Smooth muscle cell (in vitro differentiated cells): Measurements from ENCODE around the gene IQGAP2. TPM values are rescaled to one million over a fixed set of nuclear protein-coding genes. Genes with fewer than 3 reads are reported as not detected.

ENCODE experiments used
- DNase-seq: peaks from one replicate; lab custom pipeline; 2025; ENCODE audit not compliant: unreplicated experiment; lab: John Stamatoyannopoulos, UW
- H2AFZ ChIP-seq: fragments of 200-600 bp; sonication (generic); 2 replicates; pipeline ENCODE4 v1.6.0; 2016; ENCODE audit warnings: antibody characterized with exemption, low read depth, mild to moderate bottlenecking
- H3F3A ChIP-seq: fragments of 200-600 bp; sonication (generic); 2 replicates; pipeline ENCODE4 v1.6.0; 2017; ENCODE audit warnings: antibody characterized with exemption, low read depth
- H3K27ac ChIP-seq: fragments of 200-600 bp; sonication (generic); 2 replicates; pipeline ENCODE4 v1.5.1; 2016; ENCODE audit warnings: low read depth, mild to moderate bottlenecking
- H3K27me3 ChIP-seq: fragments of 200-600 bp; sonication (generic); 2 replicates; pipeline ENCODE4 v1.6.1; 2016; ENCODE audit warnings: low read depth, mild to moderate bottlenecking
- H3K36me3 ChIP-seq: fragments of 200-600 bp; sonication (generic); 2 replicates; pipeline ENCODE4 v1.5.1; 2016; ENCODE audit warnings: low read depth
- H3K4me1 ChIP-seq: fragments of 200-600 bp; sonication (generic); 2 replicates; pipeline ENCODE4 v1.5.1; 2016; ENCODE audit warnings: low read depth
- H3K4me2 ChIP-seq: fragments of 200-600 bp; sonication (generic); 2 replicates; pipeline ENCODE4 v1.6.0; 2016; ENCODE audit warnings: mild to moderate bottlenecking
- H3K4me3 ChIP-seq: fragments of 200-600 bp; sonication (generic); 2 replicates; pipeline ENCODE4 v1.5.1; 2016; ENCODE audit warnings: mild to moderate bottlenecking
- H3K79me2 ChIP-seq: fragments of 200-600 bp; sonication (generic); 2 replicates; pipeline ENCODE4 v1.6.0; 2016; ENCODE audit warnings: low read depth, mild to moderate bottlenecking
- H3K9ac ChIP-seq: fragments of 200-600 bp; sonication (generic); 2 replicates; pipeline ENCODE4 v1.6.0; 2016; ENCODE audit warnings: low read depth
- H3K9me3 ChIP-seq: fragments of 200-600 bp; sonication (generic); replicated peaks from 2 replicates; pipeline ENCODE4 v1.5.1; 2016; ENCODE audit warnings: low read depth
- H4K20me1 ChIP-seq: fragments of 200-600 bp; sonication (generic); 2 replicates; pipeline ENCODE4 v1.6.0; 2016; ENCODE audit warnings: low read depth
- WGBS: methylation state at CpG from one replicate; pipeline ENCODE4 v1.1.7; 2016; ENCODE audit warnings: low lambda C conversion rate; 5-methylcytosine and 5-hydroxymethylcytosine counted together
- polyA plus RNA-seq: library from polyadenylated mRNA; unstranded; fragments of >200 nt; fragmentation: Nextera tagmentation; extraction: Ambion mirVana; gene quantifications from 2 replicates; pipeline ENCODE4 v1.2.1, GENCODE V29; 2016
- total RNA-seq: library from RNA; depleted of rRNA; stranded (reverse); fragments of >200 nt; gene quantifications from 2 replicates; pipeline ENCODE4 v1.2.3, GENCODE V29; 2014
- TF ChIP-seq, protein P1 (sequence below): fragments of 200-600 bp; sonication (generic); IDR thresholded peaks from 2 replicates; pipeline ENCODE4 v1.5.1; 2017; ENCODE audit warnings: borderline replicate concordance, mild to moderate bottlenecking, antibody characterized with exemption; ENCODE audit not compliant: insufficient read depth, poor library complexity, severe bottlenecking

The IQGAP2 gene
- total and polyA plus RNA-seq, 2 experiments from 2014 or later = 7.3 to 16.6 TPM

DNA sequence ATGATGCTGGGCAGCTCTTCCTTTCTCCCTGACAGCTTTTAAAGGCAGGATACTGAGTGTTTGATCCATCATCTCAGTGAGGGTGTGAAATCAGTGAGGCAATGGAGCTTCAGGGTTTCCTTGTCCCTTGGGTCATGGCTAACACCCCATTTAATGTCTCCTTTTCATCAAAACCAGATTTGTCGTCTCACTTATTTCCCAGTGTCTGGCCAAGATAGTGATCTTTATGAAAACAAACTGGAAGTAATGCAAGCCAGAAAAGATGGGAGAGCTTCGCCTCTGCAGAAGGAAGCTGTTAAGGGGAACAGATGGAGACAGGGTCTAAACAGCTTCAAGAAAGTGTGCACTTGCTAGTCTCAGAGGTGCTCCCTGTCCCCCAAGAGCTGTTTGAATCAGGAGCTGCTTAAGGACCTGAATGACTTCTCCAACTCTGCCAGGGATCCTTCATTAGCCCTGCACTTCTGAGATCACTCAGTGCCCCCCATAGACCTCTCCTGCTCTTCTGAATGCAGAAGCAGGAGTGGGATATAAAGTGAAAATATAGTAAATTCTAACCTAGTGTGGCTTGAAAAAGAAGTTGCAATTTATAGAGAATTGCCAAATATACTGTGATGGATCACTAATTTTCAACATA lies 124.0 kb downstream of the IQGAP2 start:
- Histone ChIP-seq H3K27ac (no peak overlapping the region), H3K9me3 (no peaks in the 10 kb centered on the region), H3K27me3 (no peaks in the 10 kb centered on the region), H2AFZ (no peak overlapping the region), H3K4me3 (no peak overlapping the region), H3F3A (peaks cover 4% of the 10 kb centered on the region), H4K20me1 (no peaks in the 10 kb centered on the region), H3K9ac (no peak overlapping the region), H3K79me2 (no peaks in the 10 kb centered on the region), H3K36me3 (no peaks in the 10 kb centered on the region), H3K4me1 (peaks cover 8% of the 10 kb centered on the region), H3K4me2 (peak overlapping the region; percentile 33)
- WGBS = 16% methylated on average over 2 of the region's 2 CpGs
- TF ChIP-seq, protein P1, sequence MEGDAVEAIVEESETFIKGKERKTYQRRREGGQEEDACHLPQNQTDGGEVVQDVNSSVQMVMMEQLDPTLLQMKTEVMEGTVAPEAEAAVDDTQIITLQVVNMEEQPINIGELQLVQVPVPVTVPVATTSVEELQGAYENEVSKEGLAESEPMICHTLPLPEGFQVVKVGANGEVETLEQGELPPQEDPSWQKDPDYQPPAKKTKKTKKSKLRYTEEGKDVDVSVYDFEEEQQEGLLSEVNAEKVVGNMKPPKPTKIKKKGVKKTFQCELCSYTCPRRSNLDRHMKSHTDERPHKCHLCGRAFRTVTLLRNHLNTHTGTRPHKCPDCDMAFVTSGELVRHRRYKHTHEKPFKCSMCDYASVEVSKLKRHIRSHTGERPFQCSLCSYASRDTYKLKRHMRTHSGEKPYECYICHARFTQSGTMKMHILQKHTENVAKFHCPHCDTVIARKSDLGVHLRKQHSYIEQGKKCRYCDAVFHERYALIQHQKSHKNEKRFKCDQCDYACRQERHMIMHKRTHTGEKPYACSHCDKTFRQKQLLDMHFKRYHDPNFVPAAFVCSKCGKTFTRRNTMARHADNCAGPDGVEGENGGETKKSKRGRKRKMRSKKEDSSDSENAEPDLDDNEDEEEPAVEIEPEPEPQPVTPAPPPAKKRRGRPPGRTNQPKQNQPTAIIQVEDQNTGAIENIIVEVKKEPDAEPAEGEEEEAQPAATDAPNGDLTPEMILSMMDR = no peak
- no peak for DNase-seq

GRCh38 chr5:76527685-76528161 lies 124.6 kb downstream of the IQGAP2 start:
- TF ChIP-seq, protein P1 = no peak
- H3K36me3 ChIP-seq = no peaks in the 10 kb centered on the region
- peak overlapping the region; percentile 33 for H3K4me2 ChIP-seq
- WGBS = 28% methylated on average over 2 of the region's 2 CpGs
- H3K9me3 ChIP-seq = no peaks in the 10 kb centered on the region
- peaks cover 8% of the 10 kb centered on the region for H3K4me1 ChIP-seq
- no peak for DNase-seq
- H3K27ac ChIP-seq = peak overlapping the region; percentile 36
- no peak overlapping the region for H3K9ac ChIP-seq
- no peak overlapping the region for H3K4me3 ChIP-seq
- peaks cover 4% of the 10 kb centered on the region for H3F3A ChIP-seq
- H2AFZ ChIP-seq = no peak overlapping the region
- H3K79me2 ChIP-seq = no peaks in the 10 kb centered on the region
- H4K20me1 ChIP-seq = no peaks in the 10 kb centered on the region
- H3K27me3 ChIP-seq = no peaks in the 10 kb centered on the region

DNA sequence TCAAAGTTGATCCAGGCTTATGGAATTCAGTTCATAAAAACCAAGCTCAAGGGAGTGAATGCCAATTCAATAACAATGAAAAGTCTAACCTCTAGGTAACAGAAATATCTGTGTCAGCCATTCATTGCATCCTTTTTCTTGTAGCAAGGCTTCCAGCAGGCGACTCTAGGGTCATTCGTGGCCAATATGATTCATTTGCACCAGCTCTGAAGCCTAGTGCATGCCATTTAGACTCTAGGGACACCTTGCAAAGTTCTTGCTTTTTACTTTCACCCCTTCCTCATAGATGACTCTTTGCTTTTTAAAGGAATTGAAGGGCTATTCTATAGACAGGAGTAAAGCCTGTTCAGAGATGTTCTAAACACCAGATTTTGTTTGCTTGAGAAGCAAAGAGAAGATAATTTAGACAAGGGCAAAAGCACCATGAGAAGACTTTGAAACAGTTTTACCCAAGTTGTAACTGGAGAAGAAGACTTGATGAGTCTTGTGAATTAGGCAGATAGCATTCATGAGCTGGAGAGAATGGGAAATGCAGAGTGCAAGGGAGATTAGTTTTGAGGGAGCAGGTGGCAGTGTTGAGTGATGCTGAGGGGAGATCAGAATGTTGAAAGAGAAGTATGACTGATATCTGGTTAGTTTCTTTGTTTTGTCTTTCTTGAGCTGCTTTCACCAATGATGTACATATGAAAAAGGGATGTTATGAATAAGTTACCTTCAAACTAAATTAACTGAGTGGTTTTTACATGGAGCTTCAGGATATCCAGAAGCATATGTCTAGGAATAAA lies 125.7 kb downstream of the IQGAP2 start:
- H3K9ac ChIP-seq = no peak overlapping the region
- H3K79me2 ChIP-seq = no peaks in the 10 kb centered on the region
- H4K20me1 ChIP-seq = no peaks in the 10 kb centered on the region
- 93% methylated on average over 2 of the region's 2 CpGs for WGBS
- no peak overlapping the region for H3K4me2 ChIP-seq
- no peak overlapping the region for H2AFZ ChIP-seq
- no peak overlapping the region for H3K27ac ChIP-seq
- no peaks in the 10 kb centered on the region for H3K27me3 ChIP-seq
- no peak for DNase-seq
- H3K9me3 ChIP-seq = no peaks in the 10 kb centered on the region
- H3K4me1 ChIP-seq = peaks cover 8% of the 10 kb centered on the region
- no peaks in the 10 kb centered on the region for H3K36me3 ChIP-seq
- H3K4me3 ChIP-seq = no peak overlapping the region
- TF ChIP-seq, protein P1 = no peak
- peaks cover 4% of the 10 kb centered on the region for H3F3A ChIP-seq
